H1 (cell line): ENCODE data around the gene ALKBH3. TPM values are rescaled to one million over a fixed set of nuclear protein-coding genes. Genes with fewer than 3 reads are reported as not detected.

Source experiments
- CTCF ChIA-PET: fragments of 300-600 bp; sonication (Branson Sonifier 250); formaldehyde crosslinking; loops from one replicate; lab custom pipeline; 2021; ENCODE audit not compliant: partially characterized antibody; lab: Charles Lee
- POLR2A ChIA-PET: fragments of 300-600 bp; sonication (Branson Sonifier 250); formaldehyde crosslinking; loops from one replicate; lab custom pipeline; 2021; ENCODE audit warnings: inconsistent platforms; ENCODE audit not compliant: partially characterized antibody; lab: Charles Lee
- DNase-seq, 2 experiments: peaks; one replicate each; pipeline versions ENCODE4 v3.0.0 to v3.0.0-alpha.2; 2010 to 2022; ENCODE audit warnings: low spot score in 2 of 2, low read depth in 1 of 2, mixed read lengths in 1 of 2
- FAIRE-seq: peaks from 2 replicates; lab custom pipeline; 2011; peaks lifted over from hg19 to GRCh38; lab: Jason Lieb, UNC
- H2AFZ ChIP-seq: 2 replicates; pipeline ENCODE4 v1.8.1; 2012; ENCODE audit warnings: low read length, inconsistent platforms
- H2AK5ac ChIP-seq: 2 replicates; pipeline ENCODE4 v1.6.1; 2013; ENCODE audit warnings: low read depth, low read length
- H2BK120ac ChIP-seq: replicated peaks from 2 replicates; pipeline ENCODE3; 2013; ENCODE audit warnings: low read depth, low read length, inconsistent platforms
- H2BK12ac ChIP-seq: 2 replicates; pipeline ENCODE4 v1.6.1; 2013; ENCODE audit warnings: low read depth, low read length
- H2BK15ac ChIP-seq: 2 replicates; pipeline ENCODE4 v1.6.1; 2013; ENCODE audit warnings: low read length
- H2BK20ac ChIP-seq: 2 replicates; pipeline ENCODE4 v1.6.1; 2013; ENCODE audit warnings: low read length
- H2BK5ac ChIP-seq: 2 replicates; pipeline ENCODE4 v1.6.1; 2013; ENCODE audit warnings: low read depth, low read length
- H3K14ac ChIP-seq: 2 replicates; pipeline ENCODE4 v1.6.1; 2013; ENCODE audit warnings: inconsistent platforms; ENCODE audit not compliant: insufficient read length
- H3K18ac ChIP-seq: 2 replicates; pipeline ENCODE4 v1.6.1; 2013; ENCODE audit warnings: low read length; ENCODE audit errors: extremely low read depth
- H3K23ac ChIP-seq: 2 replicates; pipeline ENCODE4 v1.6.1; 2013; ENCODE audit warnings: inconsistent platforms; ENCODE audit not compliant: insufficient read length
- H3K23me2 ChIP-seq: 2 replicates; pipeline ENCODE4 v1.6.1; 2013; ENCODE audit warnings: low read depth, low read length
- H3K27ac ChIP-seq: 2 replicates; pipeline ENCODE4 v1.6.1; 2011; ENCODE audit warnings: low read depth, low read length, inconsistent platforms
- H3K27me3 ChIP-seq, 4 experiments: replicated peaks in 1 of 4; 1 replicate in 1 of 4; 2 replicates in 3 of 4; pipeline versions ENCODE4 v1.6.1 to v1.8.1; 2011 to 2013; ENCODE audit warnings: low read length in 3 of 4, mild to moderate bottlenecking in 3 of 4, inconsistent platforms in 2 of 4, mixed read lengths in 2 of 4, moderate library complexity in 1 of 4; ENCODE audit not compliant: control insufficient read depth in 3 of 4, insufficient read depth in 3 of 4; ENCODE audit errors: extremely low read depth in 1 of 4
- H3K36me3 ChIP-seq, 4 experiments: 2 replicates each; pipeline versions ENCODE4 v1.6.1 to v1.8.1; 2011 to 2013; ENCODE audit warnings: mild to moderate bottlenecking in 4 of 4, low read length in 3 of 4, moderate library complexity in 2 of 4, control low read depth in 1 of 4, inconsistent platforms in 1 of 4; ENCODE audit not compliant: insufficient read depth in 4 of 4, control insufficient read depth in 2 of 4
- H3K4ac ChIP-seq: replicated peaks from 2 replicates; pipeline ENCODE3; 2013; ENCODE audit warnings: low read length, low read depth, mixed read lengths, inconsistent platforms; ENCODE audit not compliant: insufficient read length
- H3K4me1 ChIP-seq, 4 experiments: replicated peaks in 1 of 4; 1 replicate in 1 of 4; 2 replicates in 3 of 4; pipeline versions ENCODE4 v1.6.1 to v1.8.1; 2011 to 2013; ENCODE audit warnings: low read length in 3 of 4, inconsistent platforms in 2 of 4, mixed read lengths in 1 of 4; ENCODE audit not compliant: insufficient read depth in 4 of 4, control insufficient read depth in 3 of 4
- H3K4me2 ChIP-seq, 2 experiments: 2 replicates each; pipeline versions ENCODE4 v1.6.1 to v1.8.1; 2011 to 2013; ENCODE audit warnings: low read depth in 2 of 2, low read length in 2 of 2, control low read depth in 1 of 2, inconsistent platforms in 1 of 2, mild to moderate bottlenecking in 1 of 2; ENCODE audit not compliant: insufficient read depth in 1 of 2
- H3K4me3 ChIP-seq, 4 experiments: fragments of 200-600, 300-600 bp in 1 of 4; sonication (generic), shearing (Covaris generic), sonication (Bioruptor Twin) in 1 of 4; 2 replicates each; pipeline versions ENCODE4 v1.5.1 to v1.8.1; 2011 to 2016; ENCODE audit warnings: low read length in 4 of 4, low read depth in 3 of 4, control low read depth in 2 of 4, inconsistent platforms in 2 of 4, mild to moderate bottlenecking in 2 of 4, mixed read lengths in 1 of 4, moderate library complexity in 1 of 4; ENCODE audit not compliant: insufficient read depth in 2 of 4; ENCODE audit errors: extremely low read depth in 1 of 4
- H3K56ac ChIP-seq: replicated peaks from 2 replicates; pipeline ENCODE3; 2013; ENCODE audit warnings: low read depth, mild to moderate bottlenecking, mixed read lengths, low read length, inconsistent platforms; ENCODE audit not compliant: insufficient read length
- H3K79me1 ChIP-seq: 2 replicates; pipeline ENCODE4 v1.6.1; 2013; ENCODE audit warnings: low read depth, low read length, control low read depth
- H3K79me2 ChIP-seq, 2 experiments: 2 replicates each; pipeline versions ENCODE4 v1.6.1 to v1.8.1; 2012 to 2013; ENCODE audit warnings: low read length in 2 of 2, mild to moderate bottlenecking in 2 of 2, inconsistent platforms in 1 of 2; ENCODE audit not compliant: insufficient read depth in 2 of 2, control insufficient read depth in 1 of 2
- H3K9ac ChIP-seq, 4 experiments: replicated peaks in 1 of 4; 1 replicate in 1 of 4; 2 replicates in 3 of 4; pipeline versions ENCODE4 v1.6.1 to v1.8.1; 2011 to 2013; ENCODE audit warnings: low read depth in 3 of 4, low read length in 3 of 4, control low read depth in 2 of 4, mild to moderate bottlenecking in 2 of 4, moderate library complexity in 2 of 4, inconsistent platforms in 1 of 4; ENCODE audit errors: extremely low read depth in 1 of 4
- H3K9me3 ChIP-seq, 2 experiments: 2 replicates each; pipeline versions ENCODE4 v1.6.1 to v1.8.1; 2012 to 2013; ENCODE audit warnings: mild to moderate bottlenecking in 2 of 2, moderate library complexity in 2 of 2, control low read depth in 1 of 2, inconsistent platforms in 1 of 2, low read depth in 1 of 2, low read length in 1 of 2, mixed read lengths in 1 of 2; ENCODE audit not compliant: insufficient read depth in 2 of 2
- H4K20me1 ChIP-seq, 2 experiments: replicated peaks in 1 of 2; 2 replicates each; pipeline versions ENCODE3 to v1.8.1; 2011 to 2013; ENCODE audit warnings: inconsistent platforms in 2 of 2, low read length in 2 of 2, mild to moderate bottlenecking in 1 of 2; ENCODE audit not compliant: insufficient read depth in 2 of 2, control insufficient read depth in 1 of 2
- H4K5ac ChIP-seq: 2 replicates; pipeline ENCODE4 v1.6.1; 2013; ENCODE audit warnings: low read length, low read depth, mixed read lengths, inconsistent platforms; ENCODE audit not compliant: insufficient read length
- H4K8ac ChIP-seq: 2 replicates; pipeline ENCODE4 v1.8.0; 2013; ENCODE audit warnings: mild to moderate bottlenecking, moderate library complexity, low read length, inconsistent platforms; ENCODE audit not compliant: insufficient read depth; ENCODE audit errors: extremely low read depth
- H4K91ac ChIP-seq: replicated peaks from 2 replicates; pipeline ENCODE3; 2013; ENCODE audit warnings: low read length, mixed read lengths, inconsistent platforms; ENCODE audit not compliant: insufficient read length
- ATF3 ChIP-seq: IDR thresholded peaks from 2 replicates; pipeline ENCODE4 v1.6.1; 2011; ENCODE audit warnings: low read depth, mild to moderate bottlenecking, low read length; ENCODE audit not compliant: insufficient read depth
- BCL11A ChIP-seq, 2 experiments: IDR thresholded peaks; one replicate each; pipeline ENCODE4 v1.6.1; 2011; ENCODE audit warnings: low read depth in 2 of 2, low read length in 2 of 2, mild to moderate bottlenecking in 2 of 2
- CBX5 ChIP-seq: fragments of 300-800, 300-1000 bp; sonication (generic); IDR thresholded peaks from 2 replicates; pipeline ENCODE4 v1.7.1; 2016; ENCODE audit warnings: antibody characterized with exemption, low read length, low read depth
- CEBPB ChIP-seq: IDR thresholded peaks from 2 replicates; pipeline ENCODE4 v1.6.1; 2012; ENCODE audit warnings: low read depth, low read length
- GABPA ChIP-seq: IDR thresholded peaks from 2 replicates; pipeline ENCODE4 v1.6.1; 2011; ENCODE audit warnings: mild to moderate bottlenecking, low read length, moderate library complexity, borderline replicate concordance; ENCODE audit not compliant: insufficient read depth
- HDAC2 ChIP-seq, 2 experiments: fragments of 300-600 bp in 1 of 2; sonication (generic) in 1 of 2; IDR thresholded peaks; 2 replicates each; pipeline ENCODE4 v1.6.1; 2011 to 2012; ENCODE audit warnings: low read depth in 2 of 2, low read length in 2 of 2, mild to moderate bottlenecking in 2 of 2, moderate library complexity in 2 of 2, borderline replicate concordance in 1 of 2, inconsistent platforms in 1 of 2
- POLR2A ChIP-seq, 2 experiments: IDR thresholded peaks; 1 replicate in 1 of 2; 2 replicates in 1 of 2; pipeline ENCODE4 v1.6.1; 2011; ENCODE audit warnings: low read depth in 2 of 2, low read length in 2 of 2, mild to moderate bottlenecking in 2 of 2; ENCODE audit errors: control extremely low read depth in 1 of 2
- RBBP5 ChIP-seq: IDR thresholded peaks from 2 replicates; pipeline ENCODE4 v1.7.1; 2012; ENCODE audit warnings: low read depth, mild to moderate bottlenecking, inconsistent platforms, low read length, moderate library complexity, borderline replicate concordance
- RFX5 ChIP-seq: IDR thresholded peaks from 2 replicates; pipeline ENCODE4 v1.6.1; 2011; ENCODE audit warnings: low read depth, low read length, improper control_type of control experiment, borderline replicate concordance
- TBP ChIP-seq: IDR thresholded peaks from 2 replicates; pipeline ENCODE4 v1.6.1; 2011; ENCODE audit warnings: low read depth, low read length, improper control_type of control experiment
- TEAD4 ChIP-seq: IDR thresholded peaks from 2 replicates; pipeline ENCODE4 v1.6.1; 2012; ENCODE audit warnings: low read depth, low read length, inconsistent platforms, mixed read lengths
- polyA plus RNA-seq, 7 experiments: library from polyadenylated mRNA; depleted of rRNA in 3 of 7; stranded (reverse) in 5 of 7; unstranded in 2 of 7; fragments of >200 nt in 5 of 7; fragments of 200-250 nt in 2 of 7; gene quantifications; 1 replicate in 5 of 7; 2 replicates in 1 of 7; 4 replicates in 1 of 7; pipeline versions ENCODE4 v1.2.1 to v1.2.3, GENCODE V29; 2011 to 2013; ENCODE audit warnings: missing spikeins in 2 of 7, mixed read lengths in 2 of 7
- total RNA-seq: library from RNA; stranded (reverse); fragmentation: NEBNext Ultra II Directional; extraction: Animal tissue kit (Norgen Biotek cat#: 25700); gene quantifications from 2 replicates; pipeline ENCODE4 v1.2.1, GENCODE V29; 2021
- TF ChIP-seq, protein P1 (sequence below): IDR thresholded peaks from 2 replicates; pipeline ENCODE4 v1.6.1; 2012; ENCODE audit warnings: inconsistent platforms

Gene ALKBH3
- total and polyA plus RNA-seq, 2 of the 8 experiments (the other 6 are each of a cell fraction or from before 2014, with no cell fraction given): 10.5 to 11.4 TPM

DNA sequence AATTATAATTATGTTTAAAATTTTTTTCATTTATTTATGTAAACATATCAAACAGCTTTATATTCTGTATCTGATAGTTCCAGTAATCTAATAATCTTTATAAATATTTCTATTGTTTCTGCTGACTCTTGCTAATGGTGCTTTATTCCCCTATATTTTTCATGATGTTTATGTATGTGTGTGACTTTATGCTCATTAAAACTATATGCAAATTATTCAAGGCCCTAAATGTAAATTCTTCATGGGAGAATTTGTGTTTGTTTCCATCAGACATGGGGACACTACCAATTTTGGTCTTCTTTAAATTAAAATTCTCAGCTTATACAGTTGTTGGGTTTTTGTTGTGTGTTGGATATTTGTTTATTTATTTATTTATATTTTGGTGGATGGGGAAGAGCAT, 13.7 kb upstream of the ALKBH3 start:
- H2BK20ac ChIP-seq: no peak overlapping the region
- no peak overlapping the region for H4K5ac ChIP-seq
- H3K9ac ChIP-seq: no peak overlapping the region
- ChIA-PET POLR2A (no interaction called here), CTCF (interaction anchor here (1.5 kb wide), 1 partner anchor 41 kb away, joined by 6 read pairs; no protein-coding TSS in a partner anchor)
- no peaks in the 10 kb centered on the region for H4K20me1 ChIP-seq
- no peak overlapping the region for H2AK5ac ChIP-seq
- H2BK5ac ChIP-seq: no peak overlapping the region
- no peaks in the 10 kb centered on the region for H3K4me1 ChIP-seq
- H3K4me3 ChIP-seq: no peak overlapping the region
- no peak overlapping the region for H3K4ac ChIP-seq
- H3K23ac ChIP-seq: no peak overlapping the region
- H2BK12ac ChIP-seq: no peak overlapping the region
- H3K79me1 ChIP-seq: no peaks in the 10 kb centered on the region
- no peak overlapping the region for H3K18ac ChIP-seq
- H3K27ac ChIP-seq: no peak overlapping the region
- no peak overlapping the region for H4K91ac ChIP-seq
- no peak overlapping the region for H3K56ac ChIP-seq
- H3K9me3 ChIP-seq: no peaks in the 10 kb centered on the region
- peaks cover 0 to 2% (median under 1%) of the 10 kb centered on the region in 4 experiments; a peak in 1 of 7 replicates for H3K27me3 ChIP-seq
- FAIRE-seq (no peak), DNase-seq (no peak)
- H3K23me2 ChIP-seq: no peaks in the 10 kb centered on the region
- no peak overlapping the region for H2BK120ac ChIP-seq
- no peak overlapping the region for H4K8ac ChIP-seq
- H2BK15ac ChIP-seq: no peak overlapping the region
- H2AFZ ChIP-seq: no peak overlapping the region
- H3K36me3 ChIP-seq: no peaks in the 10 kb centered on the region
- H3K79me2 ChIP-seq: no peaks in the 10 kb centered on the region
- no peak overlapping the region for H3K14ac ChIP-seq
- no peak overlapping the region for H3K4me2 ChIP-seq
- TF ChIP-seq, protein P1, sequence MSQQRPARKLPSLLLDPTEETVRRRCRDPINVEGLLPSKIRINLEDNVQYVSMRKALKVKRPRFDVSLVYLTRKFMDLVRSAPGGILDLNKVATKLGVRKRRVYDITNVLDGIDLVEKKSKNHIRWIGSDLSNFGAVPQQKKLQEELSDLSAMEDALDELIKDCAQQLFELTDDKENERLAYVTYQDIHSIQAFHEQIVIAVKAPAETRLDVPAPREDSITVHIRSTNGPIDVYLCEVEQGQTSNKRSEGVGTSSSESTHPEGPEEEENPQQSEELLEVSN: no peak
- TF ChIP-seq ATF3: no peak
- TF ChIP-seq RBBP5: no peak
- no peak for TF ChIP-seq TEAD4
- TF ChIP-seq TBP: no peak
- TF ChIP-seq CEBPB: no peak
- no peak for TF ChIP-seq POLR2A (IDR thresholded peaks at IDR 0.05; ENCODE audit: control extremely low read depth in 1 of 2, low read depth in 2 of 2, low read length in 2 of 2)
- TF ChIP-seq BCL11A (IDR thresholded peaks at IDR 0.05; ENCODE audit: low read depth in 2 of 2, low read length in 2 of 2): no peak
- TF ChIP-seq RFX5: no peak
- no peak for TF ChIP-seq GABPA
- no peak for TF ChIP-seq HDAC2 (IDR thresholded peaks at IDR 0.05; ENCODE audit: borderline replicate concordance in 1 of 2, low read depth in 2 of 2, low read length in 2 of 2)
- no peak for TF ChIP-seq CBX5
